Activated B cell treated with CpG ODN at 0.5 μM for 24 hours (primary cell): ENCODE data around the gene DUSP10. TPM values are rescaled to one million over a fixed set of nuclear protein-coding genes. Genes with fewer than 3 reads are reported as not detected.

Experiments
- ATAC-seq: fragments of 200-7000 bp; cut with Tn5 transposase; one replicate; pipeline ENCODE4 v1.10.0; 2021; ENCODE audit warnings: low read depth, mild to moderate bottlenecking, moderate library complexity
- CTCF ChIA-PET: fragments of 350-600 bp; sonication (Branson Sonifier 250); formaldehyde crosslinking; loops from one replicate; lab custom pipeline; 2021; ENCODE audit warnings: antibody characterized with exemption; lab: Charles Lee
- POLR2A ChIA-PET: fragments of 350-600 bp; sonication (Branson Sonifier 250); formaldehyde crosslinking; loops from one replicate; lab custom pipeline; 2021; ENCODE audit warnings: antibody characterized with exemption; lab: Charles Lee
- DNase-seq: peaks from one replicate; pipeline ENCODE4 v3.0.0; 2022
- H3K27ac Mint-ChIP-seq: one replicate; pipeline ENCODE4 v1.8.0; 2020; ENCODE audit warnings: mixed read lengths
- H3K27me3 Mint-ChIP-seq: one replicate; pipeline ENCODE4 v1.8.0; 2021; ENCODE audit warnings: mixed read lengths
- H3K36me3 Mint-ChIP-seq: one replicate; pipeline ENCODE4 v1.8.0; 2021; ENCODE audit warnings: low read depth, mixed read lengths
- H3K4me1 Mint-ChIP-seq: one replicate; pipeline ENCODE4 v1.8.0; 2021; ENCODE audit warnings: mixed read lengths
- H3K4me3 Mint-ChIP-seq: one replicate; pipeline ENCODE4 v1.8.0; 2020; ENCODE audit warnings: mild to moderate bottlenecking, mixed read lengths
- H3K9me3 Mint-ChIP-seq: one replicate; pipeline ENCODE4 v1.8.0; 2020; ENCODE audit warnings: mixed read lengths
- CTCF ChIP-seq: fragments of 200-600 bp; IDR thresholded peaks from one replicate; pipeline ENCODE4 v1.8.0; 2022; ENCODE audit warnings: antibody characterized with exemption, mild to moderate bottlenecking
- intact Hi-C: fragments of 100-400 bp; cut with micrococcal nuclease; formaldehyde crosslinking; loops from one replicate; pipeline ENCODE4 v1.15.1; 2024
- total RNA-seq: library from RNA; stranded (reverse); gene quantifications from 2 replicates; pipeline ENCODE4 v1.2.3, GENCODE V29; 2022

The DUSP10 gene
- total RNA-seq, 1 donor from 2014 or later: 39.5 TPM

GRCh38 chr1:221739677-221740025, 2.2 kb downstream of the DUSP10 start:
- DNase-seq: no peak
- Mint-ChIP-seq H3K27me3 (no peaks in the 10 kb centered on the region), H3K36me3 (peaks cover 4% of the 10 kb centered on the region), H3K4me3 (no peak overlapping the region), H3K9me3 (no peaks in the 10 kb centered on the region), H3K4me1 (peaks cover 18% of the 10 kb centered on the region), H3K27ac (peak overlapping the region; percentile 42)
- TF ChIP-seq CTCF: no peak
- ChIA-PET POLR2A (interaction anchor here (2.5 to 6.2 kb wide), 8 partner anchors 14 to 262 kb away, joined by 9 to 229 read pairs (median 63); no protein-coding TSS in a partner anchor), CTCF (interaction anchor here (1.3 to 2.0 kb wide), 4 partner anchors 39 to 715 kb away, joined by 3 to 6 read pairs (median 4); no protein-coding TSS in a partner anchor)
- intact Hi-C loops: loop anchor here (2.0 to 10.0 kb wide), 3 partner anchors 195 to 903 kb away; no protein-coding TSS in a partner anchor
- no peak for ATAC-seq

- Mint-ChIP-seq H3K27ac (no peak overlapping the region), H3K27me3 (no peaks in the 10 kb centered on the region), H3K4me3 (no peak overlapping the region), H3K36me3 (peaks cover 9% of the 10 kb centered on the region), H3K4me1 (peaks cover 19% of the 10 kb centered on the region), H3K9me3 (no peaks in the 10 kb centered on the region)
- ChIA-PET CTCF (interaction anchor here (1.3 to 2.0 kb wide), 3 partner anchors 40 to 716 kb away, joined by 3 to 6 read pairs (median 4); no protein-coding TSS in a partner anchor), POLR2A (interaction anchor here (5.1 to 6.2 kb wide), 3 partner anchors 31 to 100 kb away, joined by 50 to 229 read pairs (median 132); no protein-coding TSS in a partner anchor)
- ATAC-seq: no peak
- intact Hi-C loops: no loop called here
- TF ChIP-seq CTCF: no peak
- DNase-seq: no peak
These were observed 2.7 kb downstream of the DUSP10 start for GRCh38 chr1:221739018-221739676.

- Mint-ChIP-seq H3K9me3 (no peaks in the 10 kb centered on the region), H3K4me3 (no peak overlapping the region), H3K27ac (no peak overlapping the region), H3K4me1 (peaks cover 25% of the 10 kb centered on the region), H3K27me3 (no peaks in the 10 kb centered on the region), H3K36me3 (peaks cover 28% of the 10 kb centered on the region)
- ATAC-seq: no peak
- DNase-seq: no peak
- POLR2A ChIA-PET: interaction anchor here (1.6 kb wide), 1 partner anchor 8 kb away, joined by 5 read pairs; no protein-coding TSS in a partner anchor
- intact Hi-C loops: no loop called here
- no peak for TF ChIP-seq CTCF
- CTCF ChIA-PET: no interaction called here
These were observed 5.2 kb downstream of the DUSP10 start for GRCh38 chr1:221736714-221737113.

GRCh38 chr1:221735999-221736398, 5.9 kb downstream of the DUSP10 start:
- TF ChIP-seq CTCF: no peak
- no peaks in the 10 kb centered on the region for H3K9me3 Mint-ChIP-seq
- intact Hi-C loops: no loop called here
- peaks cover 25% of the 10 kb centered on the region for H3K4me1 Mint-ChIP-seq
- no peak overlapping the region for H3K27ac Mint-ChIP-seq
- peaks cover 32% of the 10 kb centered on the region for H3K36me3 Mint-ChIP-seq
- DNase-seq: no peak
- CTCF ChIA-PET: interaction anchor here (1.1 kb wide), 1 partner anchor 17 kb away, joined by 3 read pairs; no protein-coding TSS in a partner anchor
- no peak overlapping the region for H3K4me3 Mint-ChIP-seq
- ATAC-seq: no peak
- no peaks in the 10 kb centered on the region for H3K27me3 Mint-ChIP-seq
- POLR2A ChIA-PET: no interaction called here

GRCh38 chr1:221734187-221734586, 7.7 kb downstream of the DUSP10 start:
- Mint-ChIP-seq H3K4me1 (peaks cover 32% of the 10 kb centered on the region), H3K27me3 (no peaks in the 10 kb centered on the region), H3K27ac (no peak overlapping the region), H3K36me3 (peaks cover 45% of the 10 kb centered on the region), H3K4me3 (no peak overlapping the region), H3K9me3 (no peaks in the 10 kb centered on the region)
- CTCF ChIA-PET: no interaction called here
- ATAC-seq: no peak
- POLR2A ChIA-PET: interaction anchor here (1.9 kb wide), 1 partner anchor 8 kb away, joined by 8 read pairs; the partner anchor contains the start of gene DUSP10
- TF ChIP-seq CTCF: no peak
- no peak for DNase-seq
- intact Hi-C loops: no loop called here
